HEK293 (cell line): ENCODE measurements around the gene ALOX12.

Experiments
- CTCF ChIA-PET: fragments of 350-600 bp; formaldehyde crosslinking; extraction: SDS; loops from one replicate; lab custom pipeline; 2021; ENCODE audit warnings: antibody characterized with exemption; lab: Yijun Ruan, JAX
- POLR2A ChIA-PET: fragments of 300-600 bp; formaldehyde crosslinking; extraction: SDS; loops from one replicate; lab custom pipeline; 2020; ENCODE audit warnings: antibody characterized with exemption, inconsistent platforms; lab: Yijun Ruan, JAX
- H3K27ac ChIP-seq: fragments of 200-500 bp; sonication (Bioruptor generic); 2 replicates; pipeline ENCODE4 v1.5.1; 2014; ENCODE audit warnings: low read depth, low read length, control low read depth, inconsistent platforms; ENCODE audit errors: extremely low read depth
- H3K36me3 ChIP-seq, 2 experiments: fragments of 200-500 bp in 1 of 2; sonication (Bioruptor generic) in 1 of 2; 1 replicate in 1 of 2; 2 replicates in 1 of 2; pipeline ENCODE4 v1.5.1; 2014 to 2017; ENCODE audit warnings: inconsistent platforms in 2 of 2, low read length in 2 of 2; ENCODE audit not compliant: control insufficient read depth in 2 of 2, insufficient read depth in 1 of 2
- H3K4me1 ChIP-seq: fragments of 200-500 bp; sonication (Bioruptor generic); 2 replicates; pipeline ENCODE4 v1.5.1; 2014; ENCODE audit warnings: mild to moderate bottlenecking, low read length, inconsistent platforms; ENCODE audit not compliant: control insufficient read depth, insufficient read depth
- H3K4me3 ChIP-seq: 2 replicates; pipeline ENCODE4 v1.5.1; 2011; ENCODE audit warnings: low read depth, mild to moderate bottlenecking, control low read depth, low read length, moderate library complexity
- H3K9me3 ChIP-seq: fragments of 200-500 bp; sonication (Bioruptor generic); 2 replicates; pipeline ENCODE4 v1.5.1; 2014; ENCODE audit warnings: low read depth, low read length, inconsistent platforms; ENCODE audit not compliant: control insufficient read depth, insufficient read depth
- BCL11A ChIP-seq: fragments of 450-650 bp; formaldehyde crosslinking; IDR thresholded peaks from 2 replicates; pipeline ENCODE4 v1.5.1; 2016; ENCODE audit warnings: low read depth, missing biosample characterization, missing genetic modification characterization
- KLF7 ChIP-seq: fragments of 450-650 bp; formaldehyde crosslinking; IDR thresholded peaks from 2 replicates; pipeline ENCODE4 v1.5.1; 2016; ENCODE audit warnings: missing biosample characterization, missing genetic modification characterization, borderline replicate concordance
- OSR2 ChIP-seq: fragments of 450-650 bp; formaldehyde crosslinking; IDR thresholded peaks from 2 replicates; pipeline ENCODE4 v1.5.1; 2016; ENCODE audit warnings: missing biosample characterization, missing genetic modification characterization
- PRDM1 ChIP-seq: fragments of 450-650 bp; formaldehyde crosslinking; IDR thresholded peaks from 2 replicates; pipeline ENCODE4; 2016; ENCODE audit warnings: missing biosample characterization, missing genetic modification characterization
- SALL2 ChIP-seq: fragments of 450-650 bp; formaldehyde crosslinking; IDR thresholded peaks from 2 replicates; pipeline ENCODE4 v1.5.0; 2017; ENCODE audit warnings: missing biosample characterization, mild to moderate bottlenecking, missing genetic modification characterization, borderline replicate concordance
- YY1 ChIP-seq: fragments of 450-650 bp; formaldehyde crosslinking; IDR thresholded peaks from 2 replicates; pipeline ENCODE4 v1.5.1; 2018; ENCODE audit warnings: missing biosample characterization, missing genetic modification characterization
- ZBTB1 ChIP-seq: fragments of 450-650 bp; formaldehyde crosslinking; IDR thresholded peaks from 2 replicates; pipeline ENCODE4 v1.5.1; 2016; ENCODE audit warnings: missing biosample characterization, missing genetic modification characterization
- ZBTB20 ChIP-seq: fragments of 450-650 bp; formaldehyde crosslinking; IDR thresholded peaks from 2 replicates; pipeline ENCODE4 v1.5.1; 2016; ENCODE audit warnings: missing biosample characterization, missing genetic modification characterization
- ZFP3 ChIP-seq: fragments of 450-650 bp; formaldehyde crosslinking; IDR thresholded peaks from 2 replicates; pipeline ENCODE4 v1.5.1; 2016; ENCODE audit warnings: low read depth, missing biosample characterization, missing genetic modification characterization
- ZFP69B ChIP-seq: fragments of 450-650 bp; formaldehyde crosslinking; IDR thresholded peaks from 2 replicates; pipeline ENCODE4 v1.5.1; 2016; ENCODE audit warnings: missing biosample characterization, missing genetic modification characterization
- ZIC2 ChIP-seq: fragments of 450-650 bp; formaldehyde crosslinking; IDR thresholded peaks from 2 replicates; pipeline ENCODE4 v1.5.1; 2016; ENCODE audit warnings: missing biosample characterization, missing genetic modification characterization
- ZNF146 ChIP-seq: fragments of 450-650 bp; formaldehyde crosslinking; IDR thresholded peaks from 2 replicates; pipeline ENCODE4 v1.5.1; 2016; ENCODE audit warnings: missing biosample characterization, missing genetic modification characterization
- ZNF292 ChIP-seq: fragments of 450-650 bp; formaldehyde crosslinking; IDR thresholded peaks from 2 replicates; pipeline ENCODE4 v1.5.1; 2016; ENCODE audit warnings: low read depth, missing biosample characterization, missing genetic modification characterization, borderline replicate concordance
- ZNF302 ChIP-seq: fragments of 450-650 bp; formaldehyde crosslinking; IDR thresholded peaks from 2 replicates; pipeline ENCODE4 v1.5.1; 2016; ENCODE audit warnings: missing biosample characterization, missing genetic modification characterization, low read depth
- ZNF335 ChIP-seq: fragments of 450-650 bp; formaldehyde crosslinking; conservative IDR thresholded peaks from 2 replicates; pipeline ENCODE4 v1.5.1; 2016; ENCODE audit warnings: missing biosample characterization, missing genetic modification characterization
- ZNF529 ChIP-seq: fragments of 450-650 bp; formaldehyde crosslinking; IDR thresholded peaks from 2 replicates; pipeline ENCODE4 v1.5.1; 2017; ENCODE audit warnings: missing genetic modification characterization, missing biosample characterization; ENCODE audit not compliant: insufficient replicate concordance
- ZNF548 ChIP-seq: fragments of 450-650 bp; formaldehyde crosslinking; IDR thresholded peaks from 2 replicates; pipeline ENCODE4 v1.5.1; 2016; ENCODE audit warnings: missing biosample characterization, missing genetic modification characterization
- ZNF549 ChIP-seq: fragments of 450-650 bp; IDR thresholded peaks from 2 replicates; pipeline ENCODE4 v1.5.1; 2018; ENCODE audit warnings: missing biosample characterization, missing genetic modification characterization, mild to moderate bottlenecking, inconsistent platforms, moderate library complexity
- ZNF558 ChIP-seq: fragments of 450-650 bp; formaldehyde crosslinking; IDR thresholded peaks from 2 replicates; pipeline ENCODE4 v1.5.1; 2016; ENCODE audit warnings: missing biosample characterization, missing genetic modification characterization
- ZNF571 ChIP-seq: fragments of 450-650 bp; formaldehyde crosslinking; IDR thresholded peaks from 2 replicates; pipeline ENCODE4 v1.5.0; 2017; ENCODE audit warnings: missing biosample characterization, missing genetic modification characterization
- ZNF610 ChIP-seq: fragments of 450-650 bp; formaldehyde crosslinking; IDR thresholded peaks from 2 replicates; pipeline ENCODE4 v1.5.1; 2016; ENCODE audit warnings: missing biosample characterization, missing genetic modification characterization, borderline replicate concordance
- ZNF701 ChIP-seq: fragments of 450-650 bp; formaldehyde crosslinking; IDR thresholded peaks from 2 replicates; pipeline ENCODE4 v1.5.1; 2016; ENCODE audit warnings: missing biosample characterization, missing genetic modification characterization
- ZNF707 ChIP-seq: fragments of 450-650 bp; formaldehyde crosslinking; IDR thresholded peaks from 2 replicates; pipeline ENCODE4 v1.5.1; 2016; ENCODE audit warnings: missing biosample characterization, missing genetic modification characterization
- ZNF747 ChIP-seq: fragments of 450-650 bp; formaldehyde crosslinking; IDR thresholded peaks from 2 replicates; pipeline ENCODE4 v1.5.1; 2016; ENCODE audit warnings: missing biosample characterization, missing genetic modification characterization
- ZNF785 ChIP-seq: fragments of 450-650 bp; formaldehyde crosslinking; IDR thresholded peaks from 2 replicates; pipeline ENCODE4 v1.5.1; 2016; ENCODE audit warnings: missing biosample characterization, missing genetic modification characterization
- ZNF791 ChIP-seq: fragments of 450-650 bp; formaldehyde crosslinking; IDR thresholded peaks from 2 replicates; pipeline ENCODE4 v1.5.1; 2016; ENCODE audit warnings: missing biosample characterization, missing genetic modification characterization
- TF ChIP-seq, protein P1 (sequence below): fragments of 450-650 bp; formaldehyde crosslinking; optimal IDR thresholded peaks from 2 replicates; pipeline ENCODE3; 2016; ENCODE audit warnings: missing biosample characterization, mild to moderate bottlenecking, missing genetic modification characterization
- TF ChIP-seq, protein P2 (sequence below): fragments of 450-650 bp; formaldehyde crosslinking; IDR thresholded peaks from 2 replicates; pipeline ENCODE4 v1.5.1; 2016; ENCODE audit warnings: missing biosample characterization, missing genetic modification characterization, borderline replicate concordance
- TF ChIP-seq, protein P3 (sequence below): fragments of 450-650 bp; formaldehyde crosslinking; IDR thresholded peaks from 2 replicates; pipeline ENCODE4 v1.5.1; 2016; ENCODE audit warnings: missing biosample characterization, missing genetic modification characterization

Gene ALOX12

DNA sequence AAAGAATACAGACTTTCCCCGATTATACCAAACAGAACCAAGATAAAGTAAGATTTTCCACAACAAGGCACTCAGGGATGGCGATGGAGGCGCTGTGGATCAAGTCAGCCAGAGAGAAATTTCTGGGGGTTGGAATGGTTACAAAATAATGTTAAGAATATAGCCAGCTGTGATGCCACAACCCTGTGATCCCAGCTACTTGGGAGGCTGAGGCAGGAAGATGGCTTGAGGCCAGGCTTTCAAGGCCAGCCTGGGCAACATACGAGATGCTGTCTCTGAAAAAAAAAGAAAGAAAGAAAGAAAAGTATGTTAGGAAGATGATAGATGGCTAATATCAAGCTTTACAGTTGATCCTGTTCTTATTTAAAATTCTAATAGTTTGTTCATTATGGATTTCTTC is 10.6 kb upstream of the ALOX12 start:
- Histone ChIP-seq H3K9me3 (no peaks in the 10 kb centered on the region), H3K4me1 (no peaks in the 10 kb centered on the region), H3K4me3 (no peak overlapping the region), H3K27ac (no peak overlapping the region), H3K36me3 (no peaks in the 10 kb centered on the region)
- no peak for TF ChIP-seq ZIC2
- TF ChIP-seq ZNF610 (tag by site-specific recombination): no peak
- no peak for TF ChIP-seq ZNF707 (tag by site-specific recombination)
- TF ChIP-seq, protein P1, sequence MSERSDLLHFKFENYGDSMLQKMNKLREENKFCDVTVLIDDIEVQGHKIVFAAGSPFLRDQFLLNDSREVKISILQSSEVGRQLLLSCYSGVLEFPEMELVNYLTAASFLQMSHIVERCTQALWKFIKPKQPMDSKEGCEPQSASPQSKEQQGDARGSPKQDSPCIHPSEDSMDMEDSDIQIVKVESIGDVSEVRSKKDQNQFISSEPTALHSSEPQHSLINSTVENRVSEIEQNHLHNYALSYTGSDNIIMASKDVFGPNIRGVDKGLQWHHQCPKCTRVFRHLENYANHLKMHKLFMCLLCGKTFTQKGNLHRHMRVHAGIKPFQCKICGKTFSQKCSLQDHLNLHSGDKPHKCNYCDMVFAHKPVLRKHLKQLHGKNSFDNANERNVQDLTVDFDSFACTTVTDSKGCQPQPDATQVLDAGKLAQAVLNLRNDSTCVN: no peak
- no peak for TF ChIP-seq ZNF146 (tag by site-specific recombination)
- no peak for TF ChIP-seq ZNF529 (tag by site-specific recombination)
- no peak for TF ChIP-seq ZNF785 (tag by site-specific recombination)
- no peak for TF ChIP-seq ZNF302 (tag by site-specific recombination)
- TF ChIP-seq, protein P2, sequence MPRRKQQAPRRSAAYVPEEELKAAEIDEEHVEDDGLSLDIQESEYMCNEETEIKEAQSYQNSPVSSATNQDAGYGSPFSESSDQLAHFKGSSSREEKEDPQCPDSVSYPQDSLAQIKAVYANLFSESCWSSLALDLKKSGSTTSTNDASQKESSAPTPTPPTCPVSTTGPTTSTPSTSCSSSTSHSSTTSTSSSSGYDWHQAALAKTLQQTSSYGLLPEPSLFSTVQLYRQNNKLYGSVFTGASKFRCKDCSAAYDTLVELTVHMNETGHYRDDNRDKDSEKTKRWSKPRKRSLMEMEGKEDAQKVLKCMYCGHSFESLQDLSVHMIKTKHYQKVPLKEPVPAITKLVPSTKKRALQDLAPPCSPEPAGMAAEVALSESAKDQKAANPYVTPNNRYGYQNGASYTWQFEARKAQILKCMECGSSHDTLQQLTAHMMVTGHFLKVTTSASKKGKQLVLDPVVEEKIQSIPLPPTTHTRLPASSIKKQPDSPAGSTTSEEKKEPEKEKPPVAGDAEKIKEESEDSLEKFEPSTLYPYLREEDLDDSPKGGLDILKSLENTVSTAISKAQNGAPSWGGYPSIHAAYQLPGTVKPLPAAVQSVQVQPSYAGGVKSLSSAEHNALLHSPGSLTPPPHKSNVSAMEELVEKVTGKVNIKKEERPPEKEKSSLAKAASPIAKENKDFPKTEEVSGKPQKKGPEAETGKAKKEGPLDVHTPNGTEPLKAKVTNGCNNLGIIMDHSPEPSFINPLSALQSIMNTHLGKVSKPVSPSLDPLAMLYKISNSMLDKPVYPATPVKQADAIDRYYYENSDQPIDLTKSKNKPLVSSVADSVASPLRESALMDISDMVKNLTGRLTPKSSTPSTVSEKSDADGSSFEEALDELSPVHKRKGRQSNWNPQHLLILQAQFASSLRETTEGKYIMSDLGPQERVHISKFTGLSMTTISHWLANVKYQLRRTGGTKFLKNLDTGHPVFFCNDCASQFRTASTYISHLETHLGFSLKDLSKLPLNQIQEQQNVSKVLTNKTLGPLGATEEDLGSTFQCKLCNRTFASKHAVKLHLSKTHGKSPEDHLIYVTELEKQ: no peak
- TF ChIP-seq ZNF747 (tag by site-specific recombination): no peak
- no peak for TF ChIP-seq YY1 (tag by site-specific recombination)
- no peak for TF ChIP-seq ZNF548 (tag by site-specific recombination)
- no peak for TF ChIP-seq ZNF292 (tag by site-specific recombination)
- no peak for TF ChIP-seq ZFP3
- no peak for TF ChIP-seq ZNF558
- no peak for TF ChIP-seq ZNF571 (tag by site-specific recombination)
- TF ChIP-seq OSR2 (tag by site-specific recombination): no peak
- CTCF ChIA-PET: interaction anchor here (0.6 to 1.8 kb wide), 4 partner anchors 16 to 142 kb away, joined by 4 to 12 read pairs (median 5); no protein-coding TSS in a partner anchor
- POLR2A ChIA-PET: no interaction called here

DNA sequence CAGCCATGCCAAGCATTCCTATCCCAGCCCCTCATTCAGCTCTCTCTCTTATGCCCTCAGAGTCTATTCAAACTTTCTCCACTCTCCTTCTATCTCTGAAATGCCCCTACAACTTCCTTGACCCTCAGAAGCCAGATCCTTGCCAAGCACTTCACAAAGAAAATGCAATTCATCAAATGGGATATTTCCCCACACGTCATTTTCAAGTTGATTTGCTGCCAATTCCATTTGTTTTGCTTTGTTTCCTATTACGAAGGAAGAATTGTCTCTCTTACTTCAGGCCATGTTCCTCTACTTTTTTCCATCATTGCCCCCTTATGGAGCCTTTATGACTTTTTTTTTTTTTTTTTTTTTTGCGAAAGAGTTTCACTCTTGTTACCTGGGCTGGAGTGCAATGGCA is 9.2 kb upstream of the ALOX12 start:
- H3K9me3 ChIP-seq: no peaks in the 10 kb centered on the region
- H3K27ac ChIP-seq: no peak overlapping the region
- H3K4me1 ChIP-seq: no peaks in the 10 kb centered on the region
- ChIA-PET CTCF (interaction anchor here (0.7 to 1.8 kb wide), 3 partner anchors 17 to 237 kb away, joined by 3 to 12 read pairs (median 6); no protein-coding TSS in a partner anchor), POLR2A (interaction anchor here (0.6 kb wide), 2 partner anchors 9 to 24 kb away, joined by 3 to 4 read pairs; no protein-coding TSS in a partner anchor)
- no peak overlapping the region for H3K4me3 ChIP-seq
- no peaks in the 10 kb centered on the region for H3K36me3 ChIP-seq
- no peak for TF ChIP-seq PRDM1 (tag by site-specific recombination)
- TF ChIP-seq KLF7 (tag by site-specific recombination): no peak

DNA sequence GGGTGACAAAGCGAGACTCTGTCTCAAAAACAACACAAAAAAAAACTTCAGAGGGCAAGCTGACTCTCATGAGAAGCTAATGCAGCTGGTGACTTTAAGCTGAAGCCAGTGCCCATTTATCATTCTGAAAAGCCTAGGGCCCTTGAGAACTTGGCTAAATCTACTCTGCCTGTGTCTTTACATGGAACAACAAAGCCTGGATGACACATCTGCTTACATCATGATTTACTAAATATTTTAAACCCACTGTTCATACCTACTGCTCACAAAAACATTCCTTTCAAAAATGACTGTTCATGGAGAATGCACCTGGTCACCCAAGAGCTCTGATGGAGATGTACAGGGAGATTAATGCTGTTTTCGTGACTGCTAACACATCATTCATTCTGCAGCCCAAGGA is 6.1 kb upstream of the ALOX12 start:
- POLR2A ChIA-PET: interaction anchor here (0.6 kb wide), 1 partner anchor 7 kb away, joined by 5 read pairs; no protein-coding TSS in a partner anchor
- Histone ChIP-seq H3K4me1 (no peaks in the 10 kb centered on the region), H3K27ac (no peak overlapping the region), H3K36me3 (no peaks in the 10 kb centered on the region), H3K9me3 (no peaks in the 10 kb centered on the region), H3K4me3 (no peak overlapping the region)
- CTCF ChIA-PET: interaction anchor here (1.1 to 2.2 kb wide), 4 partner anchors 14 to 323 kb away, joined by 4 to 16 read pairs (median 8); no protein-coding TSS in a partner anchor
- TF ChIP-seq ZNF701 (no peak), ZNF335 (tag by site-specific recombination) (no peak), ZNF549 (tag by site-specific recombination) (no peak), BCL11A (tag by site-specific recombination) (no peak), ZFP69B (tag by site-specific recombination) (no peak), SALL2 (tag by site-specific recombination) (no peak), ZBTB1 (tag by site-specific recombination) (no peak), ZBTB20 (no peak), ZNF791 (tag by site-specific recombination) (no peak)
- TF ChIP-seq, protein P3, sequence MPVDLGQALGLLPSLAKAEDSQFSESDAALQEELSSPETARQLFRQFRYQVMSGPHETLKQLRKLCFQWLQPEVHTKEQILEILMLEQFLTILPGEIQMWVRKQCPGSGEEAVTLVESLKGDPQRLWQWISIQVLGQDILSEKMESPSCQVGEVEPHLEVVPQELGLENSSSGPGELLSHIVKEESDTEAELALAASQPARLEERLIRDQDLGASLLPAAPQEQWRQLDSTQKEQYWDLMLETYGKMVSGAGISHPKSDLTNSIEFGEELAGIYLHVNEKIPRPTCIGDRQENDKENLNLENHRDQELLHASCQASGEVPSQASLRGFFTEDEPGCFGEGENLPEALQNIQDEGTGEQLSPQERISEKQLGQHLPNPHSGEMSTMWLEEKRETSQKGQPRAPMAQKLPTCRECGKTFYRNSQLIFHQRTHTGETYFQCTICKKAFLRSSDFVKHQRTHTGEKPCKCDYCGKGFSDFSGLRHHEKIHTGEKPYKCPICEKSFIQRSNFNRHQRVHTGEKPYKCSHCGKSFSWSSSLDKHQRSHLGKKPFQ (tag by site-specific recombination): no peak
